Measurements from ENCODE around the gene RASSF10. TPM values are rescaled to one million over a fixed set of nuclear protein-coding genes. Genes with fewer than 3 reads are reported as not detected.

The RASSF10 gene
- total and polyA plus RNA-seq, 2 donors (not counting 1 experiment from before 2014, with no cell fraction given) = not detected

GRCh38 chr11:13007182-13008060 is 1.7 kb upstream of the RASSF10 start:
- DNase-seq (no peak), ATAC-seq (ENCODE audit: low read depth) (no peak)
- intact Hi-C loops (cut with micrococcal nuclease) = no loop called here
- H4K20me1 ChIP-seq (ENCODE audit: control insufficient read depth, insufficient read depth, low read length, poor library complexity, severe bottlenecking) = no peaks in the 10 kb centered on the region
- H3K4me3 ChIP-seq (ENCODE audit: control extremely low read depth in 1 of 5, extremely low read depth in 1 of 5, insufficient read depth in 1 of 5, low read depth in 2 of 5, low read length in 4 of 5) = no peak overlapping the region
- no peak overlapping the region for H3K4me2 ChIP-seq (replicated peaks; ENCODE audit: low read depth, low read length, poor library complexity, severe bottlenecking)
- no CpG with 5 or more reads among the region's 4 CpGs for WGBS (ENCODE audit: insufficient coverage)
- TF ChIP-seq EZH2 (IDR thresholded peaks at IDR 0.05; ENCODE audit: borderline replicate concordance, insufficient read depth, low read depth, low read length, poor library complexity, severe bottlenecking) (no peak), CTCF (IDR thresholded peaks at IDR 0.05) (no peak)
- ChIA-PET POLR2A (no interaction called here), CTCF (no interaction called here)
- peaks cover 0 to 6% (median 0%) of the 10 kb centered on the region in 3 donors for H3K9me3 ChIP-seq (ENCODE audit: control extremely low read depth in 1 of 3, control insufficient read depth in 2 of 3, insufficient read depth in 1 of 3, low read length in 2 of 3)
- no peaks in the 10 kb centered on the region for H3K4me1 ChIP-seq (ENCODE audit: control insufficient read depth in 2 of 2, insufficient read depth in 2 of 2, low read length in 2 of 2)
- no peak overlapping the region for H2AFZ ChIP-seq (ENCODE audit: insufficient read depth, low read depth, low read length, poor library complexity, severe bottlenecking)
- H3K9ac ChIP-seq (ENCODE audit: low read length) = no peak overlapping the region
- no peak overlapping the region for H3K27ac Mint-ChIP-seq
- H3K27ac ChIP-seq (ENCODE audit: low read length in 2 of 2) = no peak overlapping the region
- no peaks in the 10 kb centered on the region for H3K79me2 ChIP-seq (ENCODE audit: control insufficient read depth, insufficient read depth, low read length)
- peaks cover 58% of the 10 kb centered on the region for H3K27me3 Mint-ChIP-seq
- H3K4me1 Mint-ChIP-seq = no peaks in the 10 kb centered on the region
- peaks cover 0 to 36% (median 22%) of the 10 kb centered on the region in 4 experiments for H3K27me3 ChIP-seq (replicated peaks in 1 of 4; ENCODE audit: control extremely low read depth in 1 of 4, control insufficient read depth in 3 of 4, insufficient read depth in 4 of 4, low read length in 3 of 4)
- H3K9me3 Mint-ChIP-seq (ENCODE audit: insufficient read depth) = no peaks in the 10 kb centered on the region
- H3K36me3 ChIP-seq (replicated peaks in 1 of 2; ENCODE audit: control extremely low read depth in 1 of 2, control insufficient read depth in 1 of 2, extremely low read depth in 1 of 2, insufficient read depth in 2 of 2, low read length in 1 of 2) = no peaks in the 10 kb centered on the region
- no peak overlapping the region for H3K4me3 Mint-ChIP-seq

- H3K27ac ChIP-seq (ENCODE audit: low read length in 2 of 2) = no peak overlapping the region
Observed at GRCh38 chr11:13008061-13008435, 1.1 kb upstream of the RASSF10 start.

More at GRCh38 chr11:13008061-13008435, 1.1 kb upstream of the RASSF10 start:
- Histone ChIP-seq H4K20me1 (ENCODE audit: control insufficient read depth, insufficient read depth, low read length, poor library complexity, severe bottlenecking) (no peaks in the 10 kb centered on the region), H3K4me3 (ENCODE audit: control extremely low read depth in 1 of 5, extremely low read depth in 1 of 5, insufficient read depth in 1 of 5, low read depth in 2 of 5, low read length in 4 of 5) (no peak overlapping the region), H3K9me3 (ENCODE audit: control extremely low read depth in 1 of 3, control insufficient read depth in 2 of 3, insufficient read depth in 1 of 3, low read length in 2 of 3) (peaks cover 0 to 6% (median 0%) of the 10 kb centered on the region in 3 donors), H3K27me3 (replicated peaks in 1 of 4; ENCODE audit: control extremely low read depth in 1 of 4, control insufficient read depth in 3 of 4, insufficient read depth in 4 of 4, low read length in 3 of 4) (peaks cover 0 to 36% (median 22%) of the 10 kb centered on the region in 4 experiments), H3K4me1 (ENCODE audit: control insufficient read depth in 2 of 2, insufficient read depth in 2 of 2, low read length in 2 of 2) (no peaks in the 10 kb centered on the region), H3K36me3 (replicated peaks in 1 of 2; ENCODE audit: control extremely low read depth in 1 of 2, control insufficient read depth in 1 of 2, extremely low read depth in 1 of 2, insufficient read depth in 2 of 2, low read length in 1 of 2) (no peaks in the 10 kb centered on the region), H3K79me2 (ENCODE audit: control insufficient read depth, insufficient read depth, low read length) (no peaks in the 10 kb centered on the region), H3K4me2 (replicated peaks; ENCODE audit: low read depth, low read length, poor library complexity, severe bottlenecking) (no peak overlapping the region), H3K9ac (ENCODE audit: low read length) (no peak overlapping the region), H2AFZ (ENCODE audit: insufficient read depth, low read depth, low read length, poor library complexity, severe bottlenecking) (no peak overlapping the region)
- H3K27me3 Mint-ChIP-seq = peaks cover 63% of the 10 kb centered on the region
- intact Hi-C loops (cut with micrococcal nuclease) = no loop called here
- no peak for ATAC-seq (ENCODE audit: low read depth)
- H3K4me1 Mint-ChIP-seq = no peaks in the 10 kb centered on the region
- ChIA-PET CTCF (no interaction called here), POLR2A (no interaction called here)
- no peak for TF ChIP-seq EZH2 (IDR thresholded peaks at IDR 0.05; ENCODE audit: borderline replicate concordance, insufficient read depth, low read depth, low read length, poor library complexity, severe bottlenecking)
- DNase-seq = no peak
- H3K9me3 Mint-ChIP-seq (ENCODE audit: insufficient read depth) = no peaks in the 10 kb centered on the region
- 95% methylated on average over 2 of the region's 2 CpGs for WGBS (ENCODE audit: insufficient coverage)
- H3K4me3 Mint-ChIP-seq = no peak overlapping the region
- no peak overlapping the region for H3K27ac Mint-ChIP-seq

Measured in B cell (primary cell).